Articular chondrocyte of knee joint (primary cell): ENCODE results near the gene TPD52L3. TPM values are rescaled to one million over a fixed set of nuclear protein-coding genes. Genes with fewer than 3 reads are reported as not detected.

Experiments
- total RNA-seq: library from RNA; depleted of rRNA; stranded (reverse); fragments of >200 nt; gene quantifications from 2 replicates; pipeline ENCODE4 v1.2.3, GENCODE V29; 2012

Gene TPD52L3
- not detected in 2 replicates for total RNA-seq

DNA sequence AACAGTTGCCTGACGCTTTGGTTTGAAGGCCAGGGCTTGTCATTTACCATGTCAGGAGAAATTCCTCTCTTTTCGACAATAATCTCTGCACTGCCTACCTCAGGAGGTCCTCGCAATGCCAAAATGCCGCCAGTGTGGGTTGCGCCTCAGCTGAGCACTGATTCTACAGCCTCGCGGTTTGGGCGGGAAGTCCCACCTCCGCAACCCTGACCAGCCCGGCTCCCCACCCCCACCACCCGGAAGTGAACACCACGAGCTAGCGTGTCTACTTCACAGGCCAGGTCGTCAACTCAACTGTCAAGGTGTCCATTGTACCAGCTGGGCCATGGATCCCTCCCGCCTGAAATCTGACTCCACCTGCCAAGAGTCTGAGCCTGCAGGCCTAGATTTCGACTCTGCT is at the start of gene TPD52L3:
TPD52L3 (plus strand) TSS at position 273 of the 400 bp plus-strand sequence. CDS start 221 bp downstream, outside the sequence.

Other genes with a start within 250 kb of the TPD52L3 start
- gene IL33, start 112.6 kb upstream of the TPD52L3 start, total RNA-seq = 0.11 and 0.13 TPM in 2 replicates
- 94.6 and 106 TPM in 2 replicates for gene UHRF2, start 84.8 kb downstream of the TPD52L3 start, total RNA-seq